ENCODE measurements around the gene TSTD2. TPM values are rescaled to one million over a fixed set of nuclear protein-coding genes. Genes with fewer than 3 reads are reported as not detected.

The TSTD2 gene
- total RNA-seq, result 17.2 and 23.5 TPM in 2 replicates

GRCh38 chr9:97632985-97633858, at the start of gene TSTD2, which contains the start of gene NCBP1:
Gene TSTD2, minus strand, starts transcription at chr9:97633368. Its CDS starts 5,806 bp downstream, at chr9:97627562.
Gene NCBP1, plus strand, starts transcription at chr9:97633821. Its CDS starts 61 bp downstream, at chr9:97633882.

Other genes with a start within 250 kb of the TSTD2 start
- 8.3 and 9.2 TPM in 2 replicates for gene TDRD7, start 221.3 kb downstream of the TSTD2 start, total RNA-seq
- not detected in 2 replicates for gene TMOD1, start 131.7 kb downstream of the TSTD2 start, total RNA-seq
- gene NCBP1, start 453 bp upstream of the TSTD2 start, total RNA-seq, result 44.8 and 66.6 TPM in 2 replicates
- 3.9 and 5.0 TPM in 2 replicates for gene XPA, start 64.0 kb upstream of the TSTD2 start, total RNA-seq
- gene FOXE1, start 219.9 kb upstream of the TSTD2 start, total RNA-seq, result not detected in 2 replicates

All from smooth muscle cell of the umbilical artery (primary cell).